Jurkat, Clone E6-1 (cell line): ENCODE data around the gene KNL1.
"Not testable (repeated sequence)": the region's sequence is repeated elsewhere in the genome, so short reads cannot be mapped to it uniquely, and the experiment has no call there.

Experiments used
- DNase-seq: peaks from one replicate; pipeline ENCODE4 v3.0.0-alpha.2; 2011; ENCODE audit warnings: low read depth, low spot score
- H3K4me3 ChIP-seq: 2 replicates; pipeline ENCODE4 v1.5.1; 2011; ENCODE audit warnings: mild to moderate bottlenecking, low read length, control low read depth, moderate library complexity

The KNL1 gene

GRCh38 chr15:40637221-40637745 lies 43.2 kb downstream of the KNL1 start:
- H3K4me3 ChIP-seq, result no peak overlapping the region
- no peak for DNase-seq

- H3K4me3 ChIP-seq, result no peak overlapping the region
- no peak for DNase-seq
These were observed 45.6 kb downstream of the KNL1 start for GRCh38 chr15:40639677-40640076.

GRCh38 chr15:40647523-40647922 lies 53.5 kb downstream of the KNL1 start:
- DNase-seq, result no peak
- no peak overlapping the region for H3K4me3 ChIP-seq

GRCh38 chr15:40650479-40650878 lies 56.4 kb downstream of the KNL1 start:
- DNase-seq, result no peak
- no peak overlapping the region for H3K4me3 ChIP-seq

GRCh38 chr15:40660686-40661085 lies 66.6 kb downstream of the KNL1 start:
- H3K4me3 ChIP-seq, result no peak overlapping the region
- no peak for DNase-seq

- no peak for DNase-seq
- H3K4me3 ChIP-seq, result no peak overlapping the region
These were observed 70.9 kb downstream of the KNL1 start for GRCh38 chr15:40664909-40665308.

- not testable (repeated sequence) for H3K4me3 ChIP-seq, DNase-seq
These were observed 82.2 kb downstream of the KNL1 start for GRCh38 chr15:40676290-40676689.

- not testable (repeated sequence) for DNase-seq, H3K4me3 ChIP-seq
These were observed 82.9 kb downstream of the KNL1 start for GRCh38 chr15:40676906-40677305.

GRCh38 chr15:40680151-40680550 lies 86.1 kb downstream of the KNL1 start:
- no peak for DNase-seq
- no peak overlapping the region for H3K4me3 ChIP-seq

- not testable (repeated sequence) for H3K4me3 ChIP-seq, DNase-seq
These were observed 86.9 kb downstream of the KNL1 start for GRCh38 chr15:40680959-40681358.

GRCh38 chr15:40684381-40684780 lies 90.3 kb downstream of the KNL1 start:
- no peak overlapping the region for H3K4me3 ChIP-seq
- DNase-seq, result no peak

- no peak overlapping the region for H3K4me3 ChIP-seq
- no peak for DNase-seq
These were observed 91.3 kb downstream of the KNL1 start for GRCh38 chr15:40685376-40685775.

GRCh38 chr15:40688932-40689799 lies 95.1 kb downstream of the KNL1 start:
- DNase-seq, result no peak
- H3K4me3 ChIP-seq, result no peak overlapping the region

- no peak for DNase-seq
These were observed 97.7 kb downstream of the KNL1 start for GRCh38 chr15:40691737-40692136.

GRCh38 chr15:40693904-40694687 lies 100.0 kb downstream of the KNL1 start:
- DNase-seq, result no peak
- H3K4me3 ChIP-seq, result peak overlapping the region; percentile 91

More at GRCh38 chr15:40691737-40692136, 97.7 kb downstream of the KNL1 start:
- no peak overlapping the region for H3K4me3 ChIP-seq

- H3K4me3 ChIP-seq, result peak within 1 kb of the TSS; percentile 91
- DNase-seq, result peak; percentile 91
These were observed 100.8 kb downstream of the KNL1 start, which contains the start of gene RAD51 for GRCh38 chr15:40694688-40695468. TSS of gene RAD51 (plus strand) at chr15:40695174. CDS start at chr15:40698759, 3,585 bp downstream.

- DNase-seq, result no peak
- peak overlapping the region; percentile 91 for H3K4me3 ChIP-seq
These were observed 101.4 kb downstream of the KNL1 start for GRCh38 chr15:40695469-40695890.

- H3K4me3 ChIP-seq, result peak overlapping the region; percentile 91
These were observed 102.2 kb downstream of the KNL1 start for GRCh38 chr15:40696228-40696627.

GRCh38 chr15:40697916-40698315 lies 103.9 kb downstream of the KNL1 start:
- no peak for DNase-seq
- no peak overlapping the region for H3K4me3 ChIP-seq

More at GRCh38 chr15:40696228-40696627, 102.2 kb downstream of the KNL1 start:
- no peak for DNase-seq
